Spleen (tissue), 11 donors: ENCODE measurements around the gene TNS1. TPM values are rescaled to one million over a fixed set of nuclear protein-coding genes. Genes with fewer than 3 reads are reported as not detected.
A peak's percentile ranks its signal among the peaks of the same experiment; 100 is the strongest.

Experiments used
- DNase-seq: peaks from one replicate; pipeline ENCODE4 v3.0.0-alpha.2; 2020
- H3K27ac ChIP-seq, 8 donors: fragments of 200-600 bp; sonication (generic) in 7 of 8; 1 replicate in 4 of 8; 2 replicates in 4 of 8; pipeline versions ENCODE4 v1.5.0 to v1.8.0; 2016 to 2021; ENCODE audit warnings: inconsistent platforms in 4 of 8, mild to moderate bottlenecking in 4 of 8, moderate library complexity in 1 of 8
- H3K27me3 ChIP-seq, 7 donors: fragments of 200-600 bp; sonication (generic) in 6 of 7; replicated peaks in 1 of 7; 1 replicate in 4 of 7; 2 replicates in 3 of 7; pipeline versions ENCODE4 v1.5.0 to v1.8.0; 2016 to 2021; ENCODE audit warnings: inconsistent platforms in 3 of 7, mild to moderate bottlenecking in 1 of 7
- H3K36me3 ChIP-seq, 6 donors: fragments of 200-600 bp; sonication (generic) in 5 of 6; 1 replicate in 4 of 6; 2 replicates in 2 of 6; pipeline versions ENCODE4 v1.5.0 to v1.8.0; 2016 to 2021; ENCODE audit warnings: inconsistent platforms in 2 of 6
- H3K4me1 ChIP-seq, 6 donors: fragments of 200-600 bp; sonication (generic) in 5 of 6; 1 replicate in 3 of 6; 2 replicates in 3 of 6; pipeline versions ENCODE4 v1.5.0 to v1.8.0; 2016 to 2021; ENCODE audit warnings: inconsistent platforms in 3 of 6
- H3K4me3 ChIP-seq, 8 donors: fragments of 200-600 bp; sonication (generic) in 7 of 8; 1 replicate in 4 of 8; 2 replicates in 4 of 8; pipeline versions ENCODE4 v1.5.0 to v1.8.0; 2016 to 2021; ENCODE audit warnings: inconsistent platforms in 4 of 8, mild to moderate bottlenecking in 4 of 8, moderate library complexity in 2 of 8
- H3K9me3 ChIP-seq, 8 donors: fragments of 200-600 bp; sonication (generic) in 7 of 8; 1 replicate in 4 of 8; 2 replicates in 4 of 8; pipeline versions ENCODE4 v1.5.0 to v1.8.0; 2016 to 2021; ENCODE audit warnings: inconsistent platforms in 4 of 8
- CTCF ChIP-seq, 11 experiments: fragments of 200-600 bp in 7 of 11; fragments of 450-650 bp in 4 of 11; sonication (generic) in 4 of 11; IDR thresholded peaks in 8 of 11; conservative IDR thresholded peaks in 3 of 11; 1 replicate in 7 of 11; 2 replicates in 4 of 11; pipeline versions ENCODE4 v1.4.0 to v1.8.0; 2016 to 2021; ENCODE audit warnings: antibody characterized with exemption in 11 of 11, inconsistent platforms in 4 of 11, mild to moderate bottlenecking in 1 of 11
- POLR2A ChIP-seq, 3 donors: fragments of 450-650 bp; IDR thresholded peaks; one replicate each; pipeline ENCODE4 v1.5.1; 2017; ENCODE audit warnings: antibody characterized with exemption in 3 of 3, mild to moderate bottlenecking in 1 of 3
- POLR2AphosphoS5 ChIP-seq, 3 donors: sonication (generic); formaldehyde crosslinking; IDR thresholded peaks; one replicate each; pipeline ENCODE4 v1.5.1; 2017; ENCODE audit warnings: antibody characterized with exemption in 3 of 3
- WGBS, 5 donors: extraction: QIAGEN DNeasy Blood & Tissue Kit in 3 of 5; methylation state at CpG; one replicate each; pipeline versions ENCODE4 v1.1.5 to v1.1.7; 2013 to 2018; 5-methylcytosine and 5-hydroxymethylcytosine counted together
- intact Hi-C: fragments of 100-400 bp; cut with DNase I; formaldehyde crosslinking; loops from one replicate; pipeline ENCODE4 v1.15.0; 2023; ENCODE audit warnings: low total_unique reads
- polyA plus RNA-seq, 3 donors: library from polyadenylated mRNA; stranded (reverse); fragments of 200-250 nt; gene quantifications; one replicate each; pipeline ENCODE4 v1.2.1, GENCODE V29; 2013
- total RNA-seq, 7 donors: library from RNA; depleted of rRNA in 3 of 7; stranded (reverse); fragments of >200 nt in 3 of 7; fragmentation: NEBNext Ultra II Directional in 4 of 7; extraction: Animal tissue kit (Norgen Biotek cat#: 25700) in 4 of 7; gene quantifications; one replicate each; pipeline versions ENCODE4 v1.1.0 to v1.2.1, GENCODE V29; 2016 to 2021
- donor health status: healthy with polysubstance abuse.
- donor health status: DM: no; HTN: no; CAD: no; lungs with moderate emphysema.
- donor health status: DM: no; HTN: no; CAD: no.
- donor health status: Bipolar disorder and iron deficiency.
- donor health status: healthy.
- donor health status: DM: no; HTN: no; CAD: no.
- donor health status: DM: yes; HTN: yes; CAD: no.

Gene TNS1
- total and polyA plus RNA-seq, 10 donors = 6.9 to 580 (median 246) TPM

GRCh38 chr2:217837530-217837929 lies 165.3 kb downstream of the TNS1 start:
- Histone ChIP-seq H3K4me1 (peaks cover 3 to 100% (median 34%) of the 10 kb centered on the region in 6 donors), H3K36me3 (peaks cover 0 to 82% (median 19%) of the 10 kb centered on the region in 6 donors), H3K27ac (peak overlapping the region in 7 of 8 donors; percentile 31 to 64 (median 55)), H3K4me3 (no peak overlapping the region), H3K27me3 (no peaks in the 10 kb centered on the region), H3K9me3 (no peaks in the 10 kb centered on the region)
- 79 to 96% (median 85%) methylated on average over 8 of the region's 8 CpGs for WGBS, 5 donors
- intact Hi-C loops = no loop called here
- no peak for DNase-seq
- TF ChIP-seq POLR2AphosphoS5 (IDR thresholded peaks at IDR 0.05) (no peak), POLR2A (IDR thresholded peaks at IDR 0.05) (no peak), CTCF (IDR thresholded peaks at IDR 0.05 in 8 of 11, conservative IDR thresholded peaks at IDR 0.05 in 3 of 11) (no peak)

- no peaks in the 10 kb centered on the region for H3K27me3 ChIP-seq
- 63 to 78% (median 74%) methylated on average over 9 of the region's 9 CpGs for WGBS, 5 donors
- DNase-seq = no peak
- no peak overlapping the region for H3K4me3 ChIP-seq
- peaks cover 0 to 85% (median 19%) of the 10 kb centered on the region in 6 donors for H3K36me3 ChIP-seq
- TF ChIP-seq POLR2A (IDR thresholded peaks at IDR 0.05) (no peak), CTCF (IDR thresholded peaks at IDR 0.05 in 8 of 11, conservative IDR thresholded peaks at IDR 0.05 in 3 of 11) (no peak), POLR2AphosphoS5 (IDR thresholded peaks at IDR 0.05) (peak in 2 of 3 donors; percentile 50 to 60)
- H3K9me3 ChIP-seq = no peaks in the 10 kb centered on the region
- peaks cover 3 to 100% (median 36%) of the 10 kb centered on the region in 6 donors for H3K4me1 ChIP-seq
- peak overlapping the region in 7 of 8 donors; percentile 41 to 64 (median 55) for H3K27ac ChIP-seq
- intact Hi-C loops = no loop called here
Measured at GRCh38 chr2:217836901-217837491, 165.8 kb downstream of the TNS1 start.

GRCh38 chr2:217835931-217836891 lies 166.6 kb downstream of the TNS1 start:
- TF ChIP-seq POLR2A (IDR thresholded peaks at IDR 0.05) = no peak
- TF ChIP-seq POLR2AphosphoS5 (IDR thresholded peaks at IDR 0.05) = peak in 1 of 3 donors; percentile 32

GRCh38 chr2:217834744-217835513 lies 167.9 kb downstream of the TNS1 start:
- Histone ChIP-seq H3K36me3 (peaks cover 0 to 85% (median 25%) of the 10 kb centered on the region in 6 donors), H3K4me1 (peaks cover 0 to 98% (median 37%) of the 10 kb centered on the region in 6 donors), H3K27me3 (no peaks in the 10 kb centered on the region), H3K9me3 (no peaks in the 10 kb centered on the region), H3K4me3 (no peak overlapping the region), H3K27ac (peak overlapping the region in 4 of 8 donors; percentile 15 to 72 (median 60))
- no peak for TF ChIP-seq POLR2A (IDR thresholded peaks at IDR 0.05)
- TF ChIP-seq POLR2AphosphoS5 (IDR thresholded peaks at IDR 0.05) = peak in 1 of 3 donors; percentile 39
- intact Hi-C loops = no loop called here
- DNase-seq = no peak
- WGBS, 5 donors = 85 to 93% (median 88%) methylated on average over 11 of the region's 11 CpGs

More at GRCh38 chr2:217835931-217836891, 166.6 kb downstream of the TNS1 start:
- H3K9me3 ChIP-seq = no peaks in the 10 kb centered on the region
- H3K36me3 ChIP-seq = peaks cover 0 to 84% (median 19%) of the 10 kb centered on the region in 6 donors
- intact Hi-C loops = no loop called here
- no peak overlapping the region for H3K4me3 ChIP-seq
- peaks cover 3 to 100% (median 36%) of the 10 kb centered on the region in 6 donors for H3K4me1 ChIP-seq
- WGBS, 5 donors = 81 to 91% (median 85%) methylated on average over 18 of the region's 18 CpGs
- no peaks in the 10 kb centered on the region for H3K27me3 ChIP-seq
- H3K27ac ChIP-seq = peak overlapping the region in 7 of 8 donors; percentile 41 to 64 (median 55)
- DNase-seq = no peak
